NCI-H146 (cell line): ENCODE data around the gene CFB.
"Not testable (repeated sequence)": the region's sequence is repeated elsewhere in the genome, so short reads cannot be mapped to it uniquely, and the experiment has no call there.

ENCODE experiments used
- DNase-seq: peaks from one replicate; lab custom pipeline; 2025; lab: John Stamatoyannopoulos, UW

Gene CFB

GRCh38 chr6:31945507-31946369, at the start of gene CFB:
CFB (plus strand) TSS chr6:31946095; CDS start chr6:31946222, 127 bp downstream.
- DNase-seq = no peak

- DNase-seq = no peak
Observed at GRCh38 chr6:31896493-31896855, 49.4 kb upstream of the CFB start.

GRCh38 chr6:31896856-31897611, 48.9 kb upstream of the CFB start:
- DNase-seq = no peak

GRCh38 chr6:31897612-31898382, 48.1 kb upstream of the CFB start, which contains the start of gene EHMT2:
EHMT2 (minus strand) TSS chr6:31897698; CDS start chr6:31897677, 21 bp downstream.
- peak; percentile 77 for DNase-seq

- DNase-seq = peak; percentile 67
Observed at GRCh38 chr6:31898383-31899011, 47.4 kb upstream of the CFB start.

- no peak for DNase-seq
Observed at GRCh38 chr6:31899215-31899614, 46.7 kb upstream of the CFB start.

GRCh38 chr6:31899882-31900722, 45.8 kb upstream of the CFB start:
- DNase-seq = no peak

- DNase-seq = no peak
Observed at GRCh38 chr6:31900917-31901414, 44.9 kb upstream of the CFB start.

- DNase-seq = peak; percentile 67
Observed at GRCh38 chr6:31901415-31901952, 44.4 kb upstream of the CFB start.

- peak; percentile 97 for DNase-seq
Observed at GRCh38 chr6:31901953-31902643, 43.8 kb upstream of the CFB start, which contains the start of gene ZBTB12. ZBTB12 (minus strand) TSS chr6:31902086; CDS start chr6:31901305, 781 bp downstream.

GRCh38 chr6:31903957-31904356, 41.9 kb upstream of the CFB start:
- no peak for DNase-seq

- DNase-seq = no peak
Observed at GRCh38 chr6:31905041-31905440, 40.9 kb upstream of the CFB start.

- no peak for DNase-seq
Observed at GRCh38 chr6:31906122-31906521, 39.8 kb upstream of the CFB start.

- not testable (repeated sequence) for DNase-seq
Observed at GRCh38 chr6:31906727-31907126, 39.2 kb upstream of the CFB start.

GRCh38 chr6:31907158-31907813, 38.6 kb upstream of the CFB start:
- DNase-seq = no peak

GRCh38 chr6:31908255-31908654, 37.6 kb upstream of the CFB start:
- DNase-seq = not testable (repeated sequence)

GRCh38 chr6:31908791-31909190, 37.1 kb upstream of the CFB start:
- DNase-seq = no peak

GRCh38 chr6:31909298-31909697, 36.6 kb upstream of the CFB start:
- DNase-seq = not testable (repeated sequence)
